ENCODE measurements around the gene HOXD11. TPM values are rescaled to one million over a fixed set of nuclear protein-coding genes. Genes with fewer than 3 reads are reported as not detected.

The HOXD11 gene
- total RNA-seq, 1 donor from 2014 or later: not detected

DNA sequence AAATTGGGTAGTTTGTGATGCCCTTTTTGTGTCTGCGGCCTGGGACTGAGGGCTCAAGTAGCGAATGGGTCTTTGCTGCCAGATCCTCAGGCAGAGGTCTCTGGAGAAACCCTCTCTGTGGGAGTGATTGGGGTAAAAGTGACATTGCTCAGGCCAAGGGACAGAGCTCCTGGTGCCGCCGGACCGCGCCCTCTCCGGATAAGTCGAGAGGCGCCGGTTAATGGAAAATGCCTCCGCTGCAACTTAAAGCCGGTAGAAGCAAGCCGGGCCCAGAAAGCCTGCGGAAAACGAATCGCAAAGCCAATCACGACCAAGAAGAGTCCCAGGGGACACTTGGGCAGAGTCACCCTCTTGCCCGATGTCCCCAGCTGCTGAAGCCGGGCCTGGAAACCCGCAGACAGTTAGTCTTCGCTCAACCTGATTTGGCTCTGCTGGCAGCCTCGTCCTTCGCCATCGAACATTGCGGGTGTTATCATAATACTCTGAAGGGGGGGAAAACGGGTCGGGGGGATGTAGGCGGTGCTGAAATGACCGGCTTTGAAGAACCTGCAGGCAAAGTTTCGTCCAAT lies 7.8 kb upstream of the HOXD11 start:
- TF ChIP-seq, protein P1, sequence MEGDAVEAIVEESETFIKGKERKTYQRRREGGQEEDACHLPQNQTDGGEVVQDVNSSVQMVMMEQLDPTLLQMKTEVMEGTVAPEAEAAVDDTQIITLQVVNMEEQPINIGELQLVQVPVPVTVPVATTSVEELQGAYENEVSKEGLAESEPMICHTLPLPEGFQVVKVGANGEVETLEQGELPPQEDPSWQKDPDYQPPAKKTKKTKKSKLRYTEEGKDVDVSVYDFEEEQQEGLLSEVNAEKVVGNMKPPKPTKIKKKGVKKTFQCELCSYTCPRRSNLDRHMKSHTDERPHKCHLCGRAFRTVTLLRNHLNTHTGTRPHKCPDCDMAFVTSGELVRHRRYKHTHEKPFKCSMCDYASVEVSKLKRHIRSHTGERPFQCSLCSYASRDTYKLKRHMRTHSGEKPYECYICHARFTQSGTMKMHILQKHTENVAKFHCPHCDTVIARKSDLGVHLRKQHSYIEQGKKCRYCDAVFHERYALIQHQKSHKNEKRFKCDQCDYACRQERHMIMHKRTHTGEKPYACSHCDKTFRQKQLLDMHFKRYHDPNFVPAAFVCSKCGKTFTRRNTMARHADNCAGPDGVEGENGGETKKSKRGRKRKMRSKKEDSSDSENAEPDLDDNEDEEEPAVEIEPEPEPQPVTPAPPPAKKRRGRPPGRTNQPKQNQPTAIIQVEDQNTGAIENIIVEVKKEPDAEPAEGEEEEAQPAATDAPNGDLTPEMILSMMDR (IDR thresholded peaks at IDR 0.05): no peak
- H3K9me3 ChIP-seq: no peaks in the 10 kb centered on the region
- H3K36me3 ChIP-seq: no peaks in the 10 kb centered on the region
- no peak for ATAC-seq
- no peak overlapping the region for H3K4me3 ChIP-seq
- no peak overlapping the region for H3K27ac ChIP-seq
- DNase-seq: no peak
- intact Hi-C loops (cut with DNase I): loop anchor here (10.0 kb wide), 1 partner anchor 404 kb away; no protein-coding TSS in a partner anchor
- H3K4me1 ChIP-seq: peaks cover 22% of the 10 kb centered on the region
- peaks cover 100% of the 10 kb centered on the region for H3K27me3 ChIP-seq (ENCODE audit: low read depth)

DNA sequence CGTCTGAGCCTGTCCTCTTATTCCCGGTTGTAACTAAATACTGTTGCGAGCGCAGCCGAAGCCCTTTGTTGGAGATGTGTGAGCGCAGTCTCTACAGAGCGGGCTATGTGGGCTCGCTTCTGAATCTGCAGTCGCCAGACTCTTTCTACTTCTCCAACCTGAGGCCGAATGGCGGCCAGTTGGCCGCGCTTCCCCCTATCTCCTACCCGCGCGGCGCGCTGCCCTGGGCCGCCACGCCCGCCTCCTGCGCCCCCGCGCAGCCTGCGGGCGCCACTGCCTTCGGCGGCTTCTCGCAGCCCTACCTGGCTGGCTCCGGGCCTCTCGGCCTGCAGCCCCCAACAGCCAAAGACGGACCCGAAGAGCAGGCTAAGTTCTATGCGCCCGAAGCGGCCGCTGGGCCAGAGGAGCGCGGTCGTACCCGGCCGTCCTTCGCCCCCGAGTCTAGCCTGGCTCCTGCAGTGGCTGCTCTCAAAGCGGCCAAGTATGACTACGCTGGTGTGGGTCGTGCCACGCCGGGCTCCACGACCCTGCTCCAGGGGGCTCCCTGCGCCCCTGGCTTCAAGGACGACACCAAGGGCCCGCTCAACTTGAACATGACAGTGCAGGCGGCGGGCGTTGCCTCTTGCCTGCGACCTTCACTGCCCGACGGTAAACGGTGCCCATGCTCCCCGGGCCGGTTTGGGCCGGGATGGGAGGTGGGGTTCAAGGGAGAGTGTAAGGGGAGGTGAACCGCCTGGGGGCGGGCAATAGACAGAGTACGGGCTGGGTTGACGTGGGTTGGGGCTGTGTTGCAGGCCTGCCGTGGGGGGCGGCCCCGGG lies 7.1 kb upstream of the HOXD11 start, which contains the start of gene HOXD12:
Gene HOXD12 (plus strand): TSS at position 68 of the 819 bp plus-strand sequence. CDS start 7 bp downstream, at position 75.
- DNase-seq (no peak), ATAC-seq (no peak)
- intact Hi-C loops (cut with DNase I): loop anchor here (10.0 kb wide), 1 partner anchor 405 kb away; no protein-coding TSS in a partner anchor
- no peak within 1 kb of the TSS for H3K27ac ChIP-seq
- H3K4me1 ChIP-seq: peaks cover 29% of the 10 kb centered on the region
- H3K9me3 ChIP-seq: no peaks in the 10 kb centered on the region
- H3K36me3 ChIP-seq: no peaks in the 10 kb centered on the region
- no peak within 1 kb of the TSS for H3K4me3 ChIP-seq
- TF ChIP-seq, protein P1 (IDR thresholded peaks at IDR 0.05): no peak
- peaks cover 100% of the 10 kb centered on the region for H3K27me3 ChIP-seq (ENCODE audit: low read depth)

DNA sequence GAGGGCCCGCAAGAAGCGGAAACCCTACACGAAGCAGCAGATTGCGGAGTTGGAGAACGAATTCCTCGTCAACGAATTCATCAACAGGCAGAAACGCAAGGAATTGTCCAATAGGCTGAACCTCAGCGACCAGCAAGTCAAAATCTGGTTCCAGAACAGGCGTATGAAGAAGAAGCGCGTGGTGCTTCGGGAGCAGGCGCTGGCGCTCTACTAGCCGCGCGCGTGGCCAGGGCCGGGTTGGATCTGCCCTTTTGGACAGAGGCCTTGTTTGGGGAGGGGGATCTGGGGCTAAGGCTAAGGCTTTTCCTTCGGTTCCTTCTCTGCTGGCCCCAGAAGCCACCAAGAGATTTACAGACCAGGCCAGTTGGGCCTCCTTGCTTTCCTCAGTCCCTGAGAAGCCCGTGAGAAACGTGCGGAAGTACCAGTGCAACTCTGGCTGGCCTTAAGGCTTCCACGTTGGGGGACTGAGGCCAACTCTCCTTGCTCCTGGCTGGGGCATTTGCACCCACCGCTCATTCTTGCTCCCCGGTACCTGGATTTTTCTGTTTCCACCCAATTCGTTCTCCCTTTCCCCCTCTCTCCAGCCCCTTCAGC lies 6.4 kb upstream of the HOXD11 start:
- Histone ChIP-seq H3K27ac (no peak overlapping the region), H3K4me1 (peaks cover 29% of the 10 kb centered on the region), H3K4me3 (no peak overlapping the region), H3K27me3 (ENCODE audit: low read depth) (peaks cover 100% of the 10 kb centered on the region), H3K9me3 (no peaks in the 10 kb centered on the region), H3K36me3 (no peaks in the 10 kb centered on the region)
- TF ChIP-seq, protein P1 (IDR thresholded peaks at IDR 0.05): no peak
- no peak for ATAC-seq
- DNase-seq: no peak
- intact Hi-C loops (cut with DNase I): no loop called here

DNA sequence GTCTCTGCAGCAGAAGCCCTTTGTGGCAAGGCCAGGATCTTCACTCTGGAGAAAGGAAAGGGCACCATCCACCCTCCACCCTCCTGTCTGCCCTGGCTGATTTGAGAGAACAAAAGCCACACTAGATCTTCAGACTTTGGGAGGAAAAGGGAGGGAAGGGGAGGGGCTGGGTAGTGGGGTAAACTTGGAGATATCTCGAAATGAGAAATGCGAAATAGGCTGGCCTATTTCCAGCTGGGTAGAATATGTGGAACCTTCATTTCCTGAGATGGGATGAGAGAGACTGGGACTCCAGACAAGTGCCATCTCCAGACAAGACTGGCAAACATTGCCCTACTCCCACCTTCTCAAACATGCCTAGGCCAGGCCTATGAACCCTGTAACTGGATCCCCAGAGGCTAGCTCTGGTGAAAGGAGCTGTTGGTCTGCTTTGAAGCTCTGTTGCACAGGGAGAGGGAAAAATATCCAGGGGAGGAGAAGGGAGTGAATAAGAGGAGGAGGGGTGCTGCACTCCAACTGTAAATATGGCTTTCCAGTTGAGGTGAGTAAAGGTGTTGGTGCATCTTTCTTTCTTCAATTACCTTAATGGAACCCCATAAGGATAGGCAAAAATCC lies 5.8 kb upstream of the HOXD11 start:
- TF ChIP-seq, protein P1 (IDR thresholded peaks at IDR 0.05): no peak
- DNase-seq (no peak), ATAC-seq (no peak)
- no peak overlapping the region for H3K4me3 ChIP-seq
- intact Hi-C loops (cut with DNase I): no loop called here
- H3K4me1 ChIP-seq: peaks cover 30% of the 10 kb centered on the region
- no peak overlapping the region for H3K27ac ChIP-seq
- H3K9me3 ChIP-seq: no peaks in the 10 kb centered on the region
- peaks cover 100% of the 10 kb centered on the region for H3K27me3 ChIP-seq (ENCODE audit: low read depth)
- no peaks in the 10 kb centered on the region for H3K36me3 ChIP-seq

DNA sequence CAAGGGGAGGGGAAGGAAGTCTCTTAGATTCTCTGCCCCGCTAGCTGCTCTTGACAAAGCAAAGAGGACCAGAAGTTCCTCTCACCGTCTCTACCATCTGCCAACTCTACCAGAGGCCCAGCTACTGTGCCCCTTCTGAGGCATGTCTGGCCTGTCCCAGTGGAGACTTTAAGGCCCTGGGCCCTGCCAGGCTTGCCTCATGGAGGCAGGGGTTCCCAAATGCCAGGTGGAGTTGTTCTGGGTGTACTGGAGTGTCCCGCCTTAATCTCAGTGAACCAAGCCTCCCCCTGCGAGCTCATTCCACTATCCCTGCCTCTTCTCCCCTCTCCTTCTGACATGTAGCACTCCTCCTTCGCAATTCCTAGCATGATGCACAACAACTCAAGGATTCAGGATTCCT lies 5.2 kb upstream of the HOXD11 start:
- H3K27ac ChIP-seq: no peak overlapping the region
- H3K27me3 ChIP-seq (ENCODE audit: low read depth): peaks cover 100% of the 10 kb centered on the region
- DNase-seq (no peak), ATAC-seq (no peak)
- H3K4me1 ChIP-seq: peaks cover 30% of the 10 kb centered on the region
- H3K9me3 ChIP-seq: no peaks in the 10 kb centered on the region
- intact Hi-C loops (cut with DNase I): no loop called here
- TF ChIP-seq, protein P1 (IDR thresholded peaks at IDR 0.05): no peak
- H3K36me3 ChIP-seq: no peaks in the 10 kb centered on the region
- no peak overlapping the region for H3K4me3 ChIP-seq

Data from lower lobe of right lung (tissue), 2 donors.